Measurements from ENCODE around the gene RNF125. TPM values are rescaled to one million over a fixed set of nuclear protein-coding genes. Genes with fewer than 3 reads are reported as not detected.

The RNF125 gene
- total and polyA plus RNA-seq, 10 of the 15 experiments (the other 5 are each of a cell fraction or from before 2014, with no cell fraction given), result 0.79 to 3.9 (median 2.9) TPM

- in situ Hi-C loops (cut with MboI), result no loop called here
- no TSS peak for BruUV-seq (replicated peaks)
- Histone ChIP-seq H4K20me1 (ENCODE audit: control insufficient read depth, insufficient read depth) (no peaks in the 10 kb centered on the region), H3K79me2 (ENCODE audit: control insufficient read depth, insufficient read depth, low read length) (no peaks in the 10 kb centered on the region), H3K4me2 (ENCODE audit: control insufficient read depth, insufficient read depth) (no peak overlapping the region), H2AFZ (ENCODE audit: control insufficient read depth, low read depth, low read length) (no peak overlapping the region), H3K27ac (ENCODE audit: control insufficient read depth, insufficient read depth) (no peak overlapping the region), H3K9me3 (replicated peaks; ENCODE audit: control insufficient read depth, insufficient read depth, low read length) (no peaks in the 10 kb centered on the region), H3K4me3 (no peak overlapping the region), H3K27me3 (replicated peaks in 1 of 2; ENCODE audit: control insufficient read depth in 2 of 2, insufficient read depth in 2 of 2, low read length in 1 of 2) (no peaks in the 10 kb centered on the region), H3K4me1 (ENCODE audit: control insufficient read depth, insufficient read depth, low read length) (no peaks in the 10 kb centered on the region), H3K9ac (ENCODE audit: control insufficient read depth, insufficient read depth, low read length) (no peak overlapping the region), H3K36me3 (ENCODE audit: control insufficient read depth in 2 of 2, insufficient read depth in 2 of 2, low read length in 1 of 2) (no peaks in the 10 kb centered on the region)
- POLR2A ChIA-PET, result no interaction called here
- SMC1A ChIA-PET (ENCODE audit: uncharacterized antibody, unreplicated experiment), result interaction anchor here (1.1 kb wide), 1 partner anchor 15 kb away, joined by 3 read pairs; no protein-coding TSS in a partner anchor
- intact Hi-C loops (cut with micrococcal nuclease; ENCODE audit: unreplicated experiment), result no loop called here
- DNase-seq (ENCODE audit: low read depth, low spot score) (no peak), FAIRE-seq (no peak), ATAC-seq (no peak)
- RAD21 ChIA-PET (ENCODE audit: unreplicated experiment), result no interaction called here
- 86% methylated on average over 7 of the region's 7 CpGs for WGBS (ENCODE audit: insufficient coverage, insufficient replicate concordance, low lambda C conversion rate, missing lambda C conversion rate)
- CTCF ChIA-PET, result no interaction called here
- TF ChIP-seq BRCA1 (IDR thresholded peaks at IDR 0.05; ENCODE audit: low read depth, low read length), result no peak
- TF ChIP-seq CEBPB (IDR thresholded peaks at IDR 0.05; ENCODE audit: borderline replicate concordance in 1 of 2, low read depth in 2 of 2, low read length in 2 of 2), result no peak
- no peak for TF ChIP-seq ATF2 (IDR thresholded peaks at IDR 0.05; ENCODE audit: low read length)
- TF ChIP-seq ZNF217 (IDR thresholded peaks at IDR 0.05), result no peak
- no peak for TF ChIP-seq WRNIP1 (IDR thresholded peaks at IDR 0.05; ENCODE audit: borderline replicate concordance, low read depth, low read length)
- TF ChIP-seq E2F8 (IDR thresholded peaks at IDR 0.05; ENCODE audit: low read depth, partially characterized antibody), result no peak
- no peak for TF ChIP-seq BCL3 (IDR thresholded peaks at IDR 0.05; ENCODE audit: borderline replicate concordance, insufficient read depth, low read depth, low read length, poor library complexity, severe bottlenecking)
- TF ChIP-seq CEBPZ (IDR thresholded peaks at IDR 0.05; ENCODE audit: low read depth, low read length), result no peak
- no peak for TF ChIP-seq ZBTB4 (CRISPR knock-in tag; IDR thresholded peaks at IDR 0.05)
- no peak for TF ChIP-seq SMC3 (IDR thresholded peaks at IDR 0.05; ENCODE audit: borderline replicate concordance, low read length)
- no peak for TF ChIP-seq KLF5 (IDR thresholded peaks at IDR 0.05; ENCODE audit: partially characterized antibody)
These were observed 39.1 kb downstream of the RNF125 start for GRCh38 chr18:32057624-32058165.

All from GM12878 (cell line).